GM21529 (cell line): ENCODE data around the gene SNTB2.
A peak's percentile ranks its signal among the peaks of the same experiment; 100 is the strongest.

Source experiments
- ATAC-seq: cut with Tn5 transposase; IDR thresholded peaks from one replicate; pipeline ENCODE4 v1.9.1; 2021; ENCODE audit not compliant: unreplicated experiment

SNTB2 gene

DNA sequence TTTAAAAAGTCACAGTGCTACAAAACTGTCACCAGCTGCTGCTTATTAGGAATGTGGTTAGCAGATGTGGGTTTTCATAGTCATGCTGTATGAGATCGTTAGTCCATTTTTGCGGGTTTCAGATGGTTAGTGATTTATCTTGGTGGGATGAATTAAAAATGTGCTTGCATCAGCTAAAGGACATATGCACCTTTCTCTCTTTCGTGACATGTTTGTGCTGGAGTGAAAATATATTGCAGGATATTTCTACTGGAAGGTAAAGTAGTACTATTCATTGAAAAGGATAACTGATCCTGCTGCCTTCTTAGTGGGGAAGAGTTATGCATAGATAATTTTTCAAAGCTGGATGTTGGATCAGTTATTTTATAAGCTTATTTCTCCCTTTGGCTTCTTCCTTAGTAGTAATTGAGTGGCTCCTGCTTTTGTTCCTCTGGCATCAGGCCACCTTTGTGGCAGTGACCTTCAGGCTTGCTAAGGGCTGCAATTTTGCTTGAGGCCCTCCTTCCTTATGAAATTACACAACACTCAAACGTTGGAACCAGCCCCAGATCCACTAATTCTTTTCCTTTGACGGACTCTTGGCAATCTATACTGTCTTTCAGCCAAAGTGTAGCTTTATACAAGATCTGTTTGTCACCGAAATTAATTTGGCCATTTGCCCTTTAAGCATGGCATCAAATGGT, 7.5 kb upstream of the SNTB2 start:
- no peak for ATAC-seq

DNA sequence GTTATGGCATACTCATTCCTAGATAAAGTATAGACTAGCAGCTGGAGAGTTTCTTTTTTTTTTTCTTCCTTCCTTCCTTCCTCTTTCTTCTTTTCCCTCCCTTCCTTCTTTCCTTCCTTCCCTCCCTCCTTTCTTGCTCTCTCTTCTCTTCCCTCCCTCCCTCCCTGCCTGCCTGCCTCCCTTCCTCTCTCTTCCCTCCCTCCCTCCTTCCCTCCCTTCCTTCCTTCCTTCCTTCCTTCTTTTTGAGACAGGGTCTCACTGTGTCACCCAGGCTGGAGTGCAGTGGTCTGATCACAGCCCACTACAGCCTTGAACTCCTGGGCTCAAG, 7.0 kb upstream of the SNTB2 start:
- ATAC-seq = no peak

DNA sequence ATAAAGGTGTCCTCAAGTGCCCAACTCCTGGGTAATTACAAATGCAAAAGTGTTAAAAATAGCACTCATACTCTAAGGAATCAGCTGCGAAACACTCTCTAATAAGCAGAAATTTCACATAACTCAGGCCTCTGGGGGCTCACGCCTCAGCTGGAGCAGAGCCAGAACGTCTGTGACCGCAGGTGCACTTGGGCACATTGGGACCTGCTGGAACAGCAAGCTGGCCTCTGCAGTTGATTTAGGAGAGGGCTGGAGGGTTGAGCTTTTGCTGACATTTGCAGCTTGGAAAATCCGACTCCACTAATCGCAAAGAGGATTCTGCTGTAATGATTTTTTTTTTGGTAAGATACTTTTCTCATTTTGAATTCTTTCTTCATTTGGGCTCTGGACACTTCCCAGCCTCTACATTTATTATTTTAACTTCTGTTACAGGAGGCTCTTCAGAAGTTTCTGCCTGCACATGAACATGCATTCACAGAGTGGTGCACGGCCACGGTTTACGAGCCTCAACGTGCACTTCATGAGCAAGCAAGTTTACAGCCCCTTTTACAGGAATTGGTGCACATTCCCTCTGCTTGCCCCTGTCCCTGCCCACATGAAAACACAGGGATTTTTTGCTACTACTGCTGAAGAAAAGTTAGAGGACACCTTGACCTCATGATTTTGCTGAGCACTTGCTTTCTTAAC, 4.1 kb upstream of the SNTB2 start:
- no peak for ATAC-seq

DNA sequence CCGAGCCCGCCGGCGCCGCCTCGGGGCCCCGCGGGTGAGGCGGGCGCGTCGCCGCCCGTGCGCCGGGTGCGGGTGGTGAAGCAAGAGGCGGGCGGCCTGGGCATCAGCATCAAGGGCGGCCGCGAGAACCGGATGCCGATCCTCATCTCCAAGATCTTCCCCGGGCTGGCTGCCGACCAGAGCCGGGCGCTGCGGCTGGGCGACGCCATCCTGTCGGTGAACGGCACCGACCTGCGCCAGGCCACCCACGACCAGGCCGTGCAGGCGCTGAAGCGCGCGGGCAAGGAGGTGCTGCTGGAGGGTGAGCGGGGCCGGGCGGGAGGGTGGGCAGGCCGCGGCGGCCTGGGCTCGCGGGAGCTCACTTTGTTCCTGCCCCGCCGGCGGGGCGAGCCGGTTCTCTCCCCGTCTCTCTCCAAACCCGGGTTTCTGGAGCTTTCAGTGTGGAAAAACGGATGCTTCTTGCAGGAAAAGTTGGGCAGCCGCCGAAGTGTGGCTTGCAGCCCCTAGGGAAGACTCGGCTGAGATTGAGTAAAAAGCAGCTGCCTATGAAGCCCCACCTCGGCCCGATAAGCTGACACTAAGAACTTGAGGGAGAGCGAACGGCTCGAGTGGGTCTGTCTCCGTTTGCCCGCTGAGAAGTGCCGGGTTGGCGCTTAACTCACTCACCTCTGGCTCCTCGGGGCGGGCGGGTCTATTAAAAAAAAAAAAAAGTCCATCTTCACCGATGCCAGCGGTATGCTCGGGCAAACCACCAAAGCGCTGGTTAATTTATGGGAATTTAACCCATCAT, 677 bp downstream of the SNTB2 start:
- peak; percentile 24 for ATAC-seq

DNA sequence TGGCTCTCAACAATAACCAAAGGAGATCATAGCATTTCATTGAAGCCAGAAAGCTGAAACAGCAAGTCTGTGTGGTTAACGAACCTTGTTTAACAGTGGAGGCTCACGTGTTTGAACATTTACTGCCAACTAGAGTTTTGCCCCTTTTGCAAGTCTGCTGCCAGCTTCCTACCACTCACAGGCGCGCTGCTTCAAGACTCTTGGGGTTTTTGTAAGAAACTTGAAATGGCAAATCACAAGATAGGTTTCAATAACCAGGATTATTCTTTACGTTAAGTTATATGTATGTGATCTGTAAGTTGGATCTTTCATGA, 1.2 kb downstream of the SNTB2 start:
- no peak for ATAC-seq

DNA sequence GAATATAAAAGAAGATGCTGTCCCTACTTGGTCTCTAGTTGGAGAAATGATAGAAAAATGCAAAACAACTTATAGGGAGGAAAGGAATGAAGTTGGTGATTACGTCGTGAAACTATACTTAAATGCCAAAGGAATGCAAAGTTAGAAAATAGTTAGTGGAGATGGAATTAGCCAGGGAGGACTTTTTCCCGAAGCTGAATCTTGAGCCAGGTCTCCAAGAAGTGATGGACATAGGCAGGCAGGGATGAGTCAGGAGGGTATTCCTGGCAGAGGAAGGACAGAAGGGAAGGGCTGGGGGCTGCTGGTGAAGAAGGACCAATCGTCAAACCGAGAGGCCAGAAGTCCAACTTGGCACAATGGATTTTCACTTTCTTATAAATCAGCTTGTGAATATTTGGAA, 1.8 kb downstream of the SNTB2 start:
- no peak for ATAC-seq

DNA sequence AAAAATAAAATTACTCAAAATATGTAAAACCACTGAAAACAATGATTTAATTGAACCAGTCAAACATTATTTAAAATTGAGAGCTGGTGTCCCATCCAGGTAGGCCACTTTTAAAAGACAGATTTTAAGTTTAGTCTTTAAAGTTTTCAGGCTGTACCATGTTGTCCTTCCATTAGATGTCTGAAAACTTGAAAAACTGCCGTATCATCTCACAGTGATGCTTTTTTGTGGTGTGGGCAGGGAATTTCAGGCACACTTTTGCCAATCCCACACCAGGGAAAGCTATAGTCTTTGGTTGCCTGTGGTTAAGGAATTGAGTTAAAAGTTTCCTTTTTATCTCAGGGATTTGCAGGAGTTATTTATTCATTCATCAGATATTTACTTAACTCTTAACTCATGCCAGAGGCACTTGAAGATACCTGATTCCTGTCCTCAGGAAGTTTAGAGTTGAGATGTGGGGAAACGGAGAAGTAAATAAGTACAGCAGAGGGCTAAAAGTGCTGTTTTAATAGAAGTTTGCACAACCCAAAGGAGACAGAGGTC, 3.2 kb downstream of the SNTB2 start:
- no peak for ATAC-seq

DNA sequence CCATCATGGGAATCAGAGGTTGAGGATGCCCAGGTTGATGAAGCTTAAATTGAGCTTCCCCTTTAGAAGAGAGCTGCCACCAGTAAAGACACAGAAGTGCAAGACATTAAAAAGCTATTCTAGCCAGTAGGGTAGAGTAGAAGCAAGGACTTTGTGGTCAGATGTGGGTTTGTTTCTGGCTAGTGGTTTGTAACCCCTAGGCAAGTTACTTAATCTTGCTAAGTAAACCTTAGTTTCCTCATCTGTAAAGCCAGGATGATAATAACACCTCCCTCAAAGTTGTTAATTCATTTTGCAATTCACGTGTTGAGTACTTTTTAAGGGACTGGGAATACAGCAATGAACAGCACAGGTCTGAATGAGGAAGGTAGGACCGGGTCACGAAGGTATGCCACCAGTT, 3.6 kb downstream of the SNTB2 start:
- no peak for ATAC-seq

DNA sequence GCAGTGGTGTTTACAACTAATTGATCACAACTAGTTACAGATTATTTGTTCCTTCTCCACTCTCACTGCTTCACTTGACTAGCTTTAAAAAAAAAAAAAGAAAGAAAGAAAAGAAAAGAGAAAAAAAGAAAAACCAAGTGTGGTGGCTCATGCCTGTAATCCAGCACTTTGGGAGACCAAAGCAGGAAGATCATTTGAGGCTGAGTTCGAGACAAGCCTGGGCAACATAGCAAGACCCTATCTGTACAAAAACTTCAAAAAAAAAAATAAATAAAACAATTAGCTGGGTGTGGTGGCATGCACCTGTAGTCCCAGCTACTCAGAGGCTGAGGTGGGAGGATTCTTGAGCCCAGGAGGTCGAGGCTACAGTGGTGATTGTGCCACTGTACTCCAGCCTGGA, 4.2 kb downstream of the SNTB2 start:
- ATAC-seq = no peak

DNA sequence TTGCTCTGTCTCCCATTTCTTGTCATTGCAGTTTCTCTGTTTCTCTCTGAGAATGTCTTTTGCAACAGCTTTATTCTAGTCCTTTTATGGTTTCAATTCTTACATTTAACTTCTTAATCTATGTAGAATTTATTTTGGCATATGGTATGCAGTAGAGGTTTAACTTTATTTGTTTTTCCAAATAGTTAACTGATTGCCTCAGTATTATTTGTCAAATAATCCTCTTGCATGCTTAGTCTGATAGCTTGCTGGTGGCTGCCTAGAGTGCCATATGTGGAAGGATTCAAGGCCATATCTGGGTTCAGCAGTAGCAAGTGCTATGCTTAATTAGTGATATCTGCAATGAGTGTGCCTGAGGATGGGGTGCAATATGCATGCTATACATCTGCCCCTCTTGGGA, 6.9 kb downstream of the SNTB2 start:
- no peak for ATAC-seq

DNA sequence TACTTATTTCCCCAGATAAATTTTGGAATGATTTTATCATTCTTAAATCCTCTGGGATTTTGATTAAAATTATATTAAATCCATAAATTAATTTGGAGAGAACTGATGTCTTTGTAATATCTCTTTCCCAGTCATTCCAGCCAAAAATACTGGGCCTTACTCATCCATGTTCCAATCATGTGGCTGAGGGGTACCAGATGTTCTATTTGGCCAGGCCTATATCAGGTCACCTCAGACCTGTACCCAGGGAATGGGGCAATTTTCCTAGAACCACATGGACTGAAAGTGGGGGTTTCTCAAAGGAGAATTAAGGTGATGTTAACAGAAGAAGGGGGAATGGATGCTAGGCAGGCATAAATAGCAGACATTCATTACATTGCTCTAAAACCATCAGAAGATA, 7.5 kb downstream of the SNTB2 start:
- ATAC-seq = no peak

DNA sequence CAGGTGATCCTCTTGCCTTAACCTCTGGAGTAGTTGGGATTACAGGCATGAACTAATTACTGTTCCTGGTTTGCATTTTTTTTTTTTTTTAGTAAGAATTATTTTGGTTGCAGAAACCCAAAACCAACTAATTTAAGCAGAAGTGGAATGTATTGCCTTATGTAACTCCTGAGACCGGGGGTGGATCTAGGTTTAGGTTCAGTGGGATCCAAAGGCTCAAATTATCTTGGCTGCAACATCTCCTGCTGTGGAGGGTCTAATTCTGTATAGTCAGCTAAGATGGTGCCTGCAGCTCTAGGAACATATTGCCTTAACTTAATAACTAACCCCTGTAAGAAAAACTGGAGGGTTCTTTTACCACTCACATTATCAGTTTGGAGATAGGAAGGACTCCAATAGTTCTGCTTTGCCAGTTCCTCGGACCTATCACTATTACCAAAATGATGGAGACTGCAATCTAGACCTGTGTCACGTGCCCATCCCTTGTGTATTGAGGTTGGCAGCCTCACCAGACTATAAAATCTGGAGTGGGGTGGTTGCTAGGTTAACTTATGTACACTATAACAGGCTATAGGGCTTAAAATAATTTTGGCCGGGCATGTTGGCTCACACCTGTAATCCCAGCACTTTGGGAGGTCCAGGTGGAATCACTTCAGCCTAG, 8.5 kb downstream of the SNTB2 start:
- ATAC-seq = no peak

DNA sequence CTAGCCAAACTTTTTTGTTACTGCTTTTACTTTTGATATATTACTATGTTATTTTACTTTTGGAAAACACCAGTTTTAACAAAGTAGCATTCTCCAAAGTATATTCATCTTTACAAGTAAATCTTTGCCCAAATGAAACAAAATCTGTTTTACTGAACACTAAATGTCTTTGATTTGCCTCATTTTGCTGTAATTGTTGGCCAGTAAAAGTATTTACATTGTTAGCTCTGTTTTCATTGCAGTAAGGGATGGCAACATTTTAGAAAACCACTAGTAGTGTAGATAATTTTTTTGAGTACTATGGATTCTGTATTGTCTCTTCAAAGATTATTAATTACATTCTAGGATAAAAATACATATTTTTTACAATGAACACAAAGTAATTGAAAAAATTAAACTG, 10.6 kb downstream of the SNTB2 start:
- ATAC-seq = no peak

DNA sequence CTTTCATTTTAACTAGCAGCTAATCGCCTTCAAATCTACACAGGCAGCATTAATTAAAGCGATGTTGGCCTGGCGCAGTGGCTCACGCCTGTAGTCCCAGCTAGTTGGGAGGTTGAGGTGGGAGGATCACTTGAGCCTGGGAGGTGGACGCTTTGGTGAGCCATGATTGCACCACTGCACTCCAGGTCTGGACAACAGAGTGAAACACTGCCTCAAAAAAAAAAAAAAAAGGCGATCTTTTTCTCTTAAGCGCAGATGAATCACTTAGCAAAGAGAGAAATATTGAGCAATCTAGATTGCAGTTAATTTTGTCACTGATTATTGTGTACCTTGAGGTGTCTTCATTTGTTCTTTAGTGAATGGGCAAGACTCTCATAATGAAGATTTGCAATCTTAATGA, 12.4 kb downstream of the SNTB2 start:
- ATAC-seq = no peak

DNA sequence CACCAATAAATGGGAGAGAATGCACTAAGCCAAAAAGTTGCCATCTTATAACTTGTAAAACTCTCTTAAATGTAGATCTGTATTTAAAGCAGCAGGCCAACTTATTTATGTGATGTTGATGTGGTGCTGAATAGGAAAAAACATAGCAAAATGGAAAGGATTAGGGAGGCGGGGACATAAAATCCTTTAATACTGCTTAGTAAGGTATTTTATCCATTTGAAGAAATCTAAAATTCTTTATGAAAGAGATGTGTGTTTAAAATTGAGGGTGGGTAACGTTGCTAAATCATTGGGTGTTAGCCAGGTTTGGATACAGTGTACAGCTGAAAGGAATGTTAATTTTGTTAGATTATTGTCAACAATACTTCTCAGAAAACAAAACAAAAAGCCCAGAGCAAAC, 14.3 kb downstream of the SNTB2 start:
- ATAC-seq = no peak

DNA sequence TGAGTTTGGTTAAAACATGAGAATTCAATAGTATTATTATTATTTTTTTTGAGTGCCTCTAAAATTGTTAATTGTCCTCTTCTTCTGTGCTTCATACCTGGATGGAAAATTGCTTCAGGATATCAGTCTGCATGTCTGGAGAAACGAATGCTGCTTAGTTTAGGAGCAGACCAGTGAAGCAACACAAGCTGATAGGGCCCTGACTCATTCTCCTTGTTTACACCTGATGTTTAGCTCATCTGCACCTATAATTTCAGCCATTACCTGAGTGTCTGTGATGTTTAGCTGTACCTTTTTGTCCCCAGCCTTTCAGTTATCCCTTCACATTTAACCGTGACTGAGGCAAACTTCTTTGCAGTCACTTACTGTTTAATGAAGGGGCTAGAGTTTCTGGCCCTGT, 14.8 kb downstream of the SNTB2 start:
- no peak for ATAC-seq

DNA sequence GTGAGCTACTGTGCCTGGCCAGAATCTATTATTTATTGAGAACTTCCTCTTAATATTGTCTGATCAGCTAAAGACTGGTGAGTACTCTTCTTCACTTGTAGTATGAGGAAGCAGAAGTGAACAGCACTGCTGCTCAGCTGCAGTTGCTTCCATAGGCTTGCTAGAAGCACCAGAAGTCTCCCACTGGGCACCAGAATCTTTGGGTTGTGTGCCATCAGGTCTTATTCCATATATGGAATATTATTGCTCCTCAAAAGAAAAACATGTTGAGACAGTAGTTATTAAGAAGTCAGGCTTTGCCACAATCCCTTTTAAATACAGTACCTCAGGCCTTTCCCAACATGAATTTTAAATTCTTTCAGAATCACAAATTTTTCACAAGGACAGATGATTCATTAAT, 17.2 kb downstream of the SNTB2 start:
- no peak for ATAC-seq

DNA sequence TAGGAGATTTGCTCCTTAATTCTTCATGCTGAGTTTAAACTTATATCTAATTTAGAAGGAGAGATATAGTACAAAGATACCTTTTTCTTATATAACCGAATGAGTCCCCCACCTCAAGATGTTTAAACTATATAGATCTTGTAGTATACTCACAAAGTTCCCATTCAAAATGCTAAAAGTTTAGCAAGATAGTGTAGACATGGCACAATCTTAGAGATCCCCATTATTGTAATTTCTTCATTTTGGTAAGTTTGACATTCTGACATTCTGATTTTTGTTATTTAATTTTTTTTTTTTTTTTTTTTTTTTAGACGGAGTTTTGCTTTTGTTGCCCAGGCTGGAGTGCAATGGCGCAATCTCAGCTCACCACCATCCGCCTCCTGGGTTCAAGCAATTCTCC, 22.8 kb downstream of the SNTB2 start:
- no peak for ATAC-seq

DNA sequence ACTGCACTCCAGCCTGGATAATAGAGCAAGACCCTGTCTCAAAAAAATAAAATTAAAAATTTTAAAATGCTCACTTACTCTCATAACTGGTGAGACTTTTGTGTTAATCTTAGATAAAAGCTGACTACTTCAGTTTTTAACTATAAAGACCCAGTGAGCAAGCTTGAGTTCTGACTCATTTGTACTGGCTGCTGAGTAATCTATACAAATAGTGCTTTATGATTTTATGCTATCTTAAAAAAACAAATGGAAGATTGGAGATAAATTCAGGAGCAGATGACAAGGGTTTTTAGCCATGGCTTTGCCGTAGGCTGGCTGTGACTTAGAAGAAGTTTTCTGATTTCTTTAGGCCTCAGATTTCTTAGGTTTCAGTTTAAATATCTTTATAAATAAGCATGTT, 30.5 kb downstream of the SNTB2 start:
- ATAC-seq = no peak

DNA sequence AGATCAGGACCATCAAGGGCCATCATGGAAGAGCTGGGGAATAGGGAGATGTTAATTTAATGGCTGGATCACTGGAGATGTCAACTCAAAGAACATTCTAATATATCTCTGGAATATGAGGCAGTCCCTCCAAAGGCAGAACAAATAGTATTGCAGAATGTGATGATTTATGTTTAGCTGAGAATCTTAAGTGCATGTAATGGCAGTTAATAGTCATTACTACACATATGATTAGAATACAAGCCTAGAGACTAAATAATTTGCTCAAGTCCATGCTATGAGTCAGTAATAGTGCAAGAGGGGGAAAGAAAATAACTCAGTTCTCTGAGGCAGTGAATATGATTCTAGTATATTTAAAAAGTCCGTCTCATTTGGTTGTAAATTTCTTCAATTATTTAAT, 32.3 kb downstream of the SNTB2 start:
- ATAC-seq = no peak

DNA sequence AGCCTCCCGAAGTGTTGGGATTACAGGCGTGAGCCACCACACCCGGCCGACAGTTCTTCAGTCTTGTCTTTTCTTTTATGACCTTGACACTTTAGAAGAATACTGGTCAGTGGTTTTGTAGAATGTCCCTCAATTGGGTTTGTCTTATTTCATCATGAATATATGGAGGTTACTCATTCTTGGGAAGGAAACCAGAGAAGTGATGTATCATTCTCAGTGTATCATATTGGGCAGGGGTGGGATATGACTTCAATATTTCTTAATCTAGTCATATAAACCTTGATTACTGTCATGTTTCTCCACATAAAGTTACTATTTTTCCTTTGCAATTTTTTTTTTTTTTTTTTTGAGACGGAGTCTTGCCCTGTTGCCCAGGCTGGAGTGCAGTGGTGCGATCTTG, 36.9 kb downstream of the SNTB2 start:
- no peak for ATAC-seq

DNA sequence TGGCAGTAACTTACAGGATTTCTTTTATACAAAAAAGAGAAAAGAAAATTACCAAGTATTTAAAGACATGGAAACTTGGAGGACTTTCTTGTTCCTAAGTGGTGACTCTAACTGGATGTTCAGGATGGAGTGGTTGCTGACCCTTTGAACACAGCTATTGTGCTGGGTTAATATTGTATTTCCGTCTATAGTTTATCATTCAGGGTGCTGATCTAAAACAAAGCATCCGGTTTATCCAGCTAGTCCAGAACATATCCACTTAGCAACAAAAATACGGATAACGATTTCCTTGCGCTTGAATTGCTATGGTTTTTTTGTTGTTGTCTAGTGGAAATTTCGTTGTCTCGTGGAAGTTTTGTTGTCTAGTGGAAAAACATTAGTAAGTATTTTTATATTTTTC, 38.2 kb downstream of the SNTB2 start:
- no peak for ATAC-seq
